WI38 (cell line): Measurements from ENCODE around the gene CSNK1G2.

Experiments
- H3K4me3 ChIP-seq: 2 replicates; pipeline ENCODE4 v1.5.1; 2011; ENCODE audit warnings: low read depth, mild to moderate bottlenecking, control low read depth, low read length
- TF ChIP-seq, protein P1 (sequence below): IDR thresholded peaks from 2 replicates; pipeline ENCODE4 v1.5.1; 2012; ENCODE audit warnings: low read depth, mild to moderate bottlenecking, control low read depth, low read length

The CSNK1G2 gene

GRCh38 chr19:1992759-1993260 lies 51.8 kb downstream of the CSNK1G2 start:
- TF ChIP-seq, protein P1, sequence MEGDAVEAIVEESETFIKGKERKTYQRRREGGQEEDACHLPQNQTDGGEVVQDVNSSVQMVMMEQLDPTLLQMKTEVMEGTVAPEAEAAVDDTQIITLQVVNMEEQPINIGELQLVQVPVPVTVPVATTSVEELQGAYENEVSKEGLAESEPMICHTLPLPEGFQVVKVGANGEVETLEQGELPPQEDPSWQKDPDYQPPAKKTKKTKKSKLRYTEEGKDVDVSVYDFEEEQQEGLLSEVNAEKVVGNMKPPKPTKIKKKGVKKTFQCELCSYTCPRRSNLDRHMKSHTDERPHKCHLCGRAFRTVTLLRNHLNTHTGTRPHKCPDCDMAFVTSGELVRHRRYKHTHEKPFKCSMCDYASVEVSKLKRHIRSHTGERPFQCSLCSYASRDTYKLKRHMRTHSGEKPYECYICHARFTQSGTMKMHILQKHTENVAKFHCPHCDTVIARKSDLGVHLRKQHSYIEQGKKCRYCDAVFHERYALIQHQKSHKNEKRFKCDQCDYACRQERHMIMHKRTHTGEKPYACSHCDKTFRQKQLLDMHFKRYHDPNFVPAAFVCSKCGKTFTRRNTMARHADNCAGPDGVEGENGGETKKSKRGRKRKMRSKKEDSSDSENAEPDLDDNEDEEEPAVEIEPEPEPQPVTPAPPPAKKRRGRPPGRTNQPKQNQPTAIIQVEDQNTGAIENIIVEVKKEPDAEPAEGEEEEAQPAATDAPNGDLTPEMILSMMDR, result no peak

DNA sequence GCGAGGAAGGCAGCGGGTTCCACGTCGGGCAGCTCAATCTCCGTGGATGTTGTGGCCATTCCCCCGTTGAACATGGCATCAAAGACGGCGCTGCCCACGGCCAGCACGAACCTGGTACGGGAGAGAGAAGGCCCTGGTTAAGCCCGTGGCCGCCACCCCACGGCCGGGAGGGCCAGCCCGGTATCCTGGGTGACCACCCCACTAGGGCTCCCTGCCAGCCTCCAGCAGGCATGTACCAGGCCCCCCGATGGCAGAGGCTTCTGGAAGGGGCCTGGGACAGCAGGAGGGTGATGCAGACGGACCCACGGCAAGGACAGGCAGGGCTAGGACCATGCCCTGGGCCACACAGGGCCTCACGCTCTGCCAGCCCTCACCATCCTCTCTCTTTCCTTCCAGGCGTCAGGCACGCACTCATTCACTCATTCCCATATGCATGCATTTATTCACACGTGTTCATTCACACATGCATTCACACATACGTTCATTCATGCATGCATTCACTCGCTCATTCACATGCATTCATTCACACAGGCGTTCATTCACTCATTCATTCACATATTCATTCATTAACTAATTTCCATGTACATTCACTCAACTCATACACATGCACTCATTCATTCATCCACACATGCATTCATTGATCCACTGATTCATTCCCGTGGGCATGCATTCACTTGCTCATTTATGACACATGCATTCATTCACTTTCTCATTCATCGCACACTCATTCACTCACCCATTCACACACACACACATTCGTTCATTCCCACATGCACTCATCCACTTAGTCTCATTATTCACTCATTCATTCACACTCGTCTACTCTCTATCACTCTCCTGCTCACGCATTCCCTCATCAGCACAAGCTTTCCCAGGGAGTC lies 56.6 kb downstream of the CSNK1G2 start:
- TF ChIP-seq, protein P1, result no peak
- H3K4me3 ChIP-seq, result no peak overlapping the region

More at GRCh38 chr19:1992759-1993260, 51.8 kb downstream of the CSNK1G2 start:
- H3K4me3 ChIP-seq, result no peak overlapping the region

DNA sequence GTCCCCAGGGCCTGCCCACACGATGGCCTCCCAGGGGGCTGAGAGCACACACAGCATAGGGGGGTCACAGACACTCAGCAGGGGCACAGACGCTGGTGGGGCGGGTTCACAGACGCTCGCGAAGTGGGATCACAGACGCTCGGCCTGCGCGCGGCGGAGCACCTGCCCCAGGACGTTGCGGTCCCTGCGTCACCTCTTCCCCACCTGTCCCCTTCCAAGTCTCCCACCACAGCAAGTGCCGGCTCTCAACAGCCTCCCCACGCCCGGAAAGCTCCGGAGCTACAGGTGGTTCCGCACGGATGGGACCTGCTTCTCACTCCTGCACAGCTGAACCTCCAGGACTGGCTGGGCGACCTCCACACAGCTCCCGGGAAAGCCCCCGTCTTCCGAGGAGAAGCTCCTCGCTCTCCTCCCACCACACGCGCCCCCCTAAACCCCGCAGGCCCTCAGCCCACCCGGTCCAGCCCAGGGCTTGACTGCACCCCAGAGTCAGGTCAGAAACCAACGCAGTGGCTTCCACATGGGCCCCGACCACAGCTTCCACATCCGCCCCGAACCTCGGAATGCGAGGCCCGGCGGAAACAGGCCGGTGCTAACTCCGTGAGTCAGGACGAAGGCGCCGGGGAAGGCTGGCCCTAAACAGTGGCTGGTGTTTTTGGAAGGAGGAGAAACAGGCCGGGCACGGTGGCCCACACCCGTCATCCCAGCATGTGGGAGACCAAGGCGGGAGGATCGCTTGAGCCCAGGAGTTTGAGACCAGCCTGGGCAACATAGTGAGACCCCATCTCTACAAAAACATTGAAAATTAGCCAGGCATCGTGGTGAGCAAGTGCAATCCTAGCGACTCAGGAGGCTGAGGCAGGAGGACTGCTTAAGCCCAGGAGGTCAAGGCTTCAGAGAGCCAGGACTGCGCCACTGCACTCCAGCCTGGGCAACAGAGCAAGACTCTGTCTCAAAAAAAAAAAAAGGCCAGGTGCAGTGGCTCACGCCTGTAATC lies 58.0 kb downstream of the CSNK1G2 start:
- TF ChIP-seq, protein P1, result no peak
- H3K4me3 ChIP-seq, result no peak overlapping the region

DNA sequence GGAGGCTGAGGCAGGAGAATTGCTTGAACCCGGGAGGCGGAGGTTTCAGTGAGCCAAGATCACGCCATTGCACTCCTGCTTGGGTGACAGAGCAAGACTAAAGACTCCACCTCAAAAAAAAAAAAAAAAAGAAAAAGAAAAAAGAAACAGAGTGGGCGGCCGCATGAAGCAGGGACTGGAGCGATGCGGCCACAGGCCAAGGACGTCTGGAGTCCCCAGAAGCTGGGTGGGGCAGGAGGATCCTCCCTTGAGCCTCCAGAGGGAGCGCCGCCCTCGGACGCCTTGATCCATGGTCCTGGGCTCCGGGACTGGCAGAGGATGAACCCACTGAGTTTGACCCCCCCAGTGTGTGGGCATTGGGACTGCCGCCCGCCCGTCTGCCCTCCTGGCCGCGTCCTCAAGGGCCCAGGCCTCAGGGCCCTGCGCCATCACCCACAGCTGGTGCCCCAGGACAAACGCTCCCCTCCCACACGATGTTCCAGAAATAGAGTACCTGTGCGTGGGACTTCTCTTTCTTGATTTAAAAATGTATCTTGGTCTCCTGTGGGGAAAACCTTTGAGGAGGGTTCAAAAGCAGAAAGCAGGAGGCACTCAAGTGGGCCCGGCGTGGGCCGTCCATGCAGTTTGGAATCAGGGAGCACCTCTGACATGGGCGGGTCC lies 59.0 kb downstream of the CSNK1G2 start:
- no peak overlapping the region for H3K4me3 ChIP-seq
- TF ChIP-seq, protein P1, result no peak

DNA sequence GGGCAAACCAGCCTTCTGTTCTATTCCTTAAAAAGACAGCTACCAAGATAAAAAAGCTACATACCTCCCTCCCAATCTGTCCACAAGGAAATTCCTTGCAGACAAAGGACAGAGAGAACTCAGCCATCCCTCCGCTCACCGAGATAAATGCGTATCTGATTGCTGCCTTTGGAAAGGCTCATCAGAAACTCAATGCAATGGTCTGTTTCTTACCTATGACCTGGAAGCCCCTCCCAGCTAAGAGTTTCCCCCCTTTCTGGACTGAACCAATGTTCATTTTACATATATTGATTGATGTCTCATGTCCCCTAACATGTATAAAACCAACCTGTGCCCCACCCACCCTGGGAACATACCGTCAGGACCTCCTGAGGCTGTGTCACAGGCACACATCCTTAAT lies 62.9 kb downstream of the CSNK1G2 start:
- H3K4me3 ChIP-seq, result no peak overlapping the region
- TF ChIP-seq, protein P1, result no peak

- H3K4me3 ChIP-seq, result no peak overlapping the region
- TF ChIP-seq, protein P1, result no peak
Measured at GRCh38 chr19:2010135-2010668, 69.2 kb downstream of the CSNK1G2 start.
